Osteocyte (in vitro differentiated cells): ENCODE results near the gene PRKCH. TPM values are rescaled to one million over a fixed set of nuclear protein-coding genes. Genes with fewer than 3 reads are reported as not detected.
A peak's percentile ranks its signal among the peaks of the same experiment; 100 is the strongest.

Source experiments
- DNase-seq: peaks from one replicate; pipeline ENCODE4 v3.0.0; 2021; ENCODE audit warnings: mixed read lengths; ENCODE audit not compliant: unreplicated experiment; ENCODE audit errors: extremely low spot score
- H3K27ac Mint-ChIP-seq: one replicate; pipeline ENCODE4 v1.8.0; 2021; ENCODE audit warnings: mild to moderate bottlenecking, mixed read lengths; ENCODE audit not compliant: unreplicated experiment
- H3K27me3 Mint-ChIP-seq: one replicate; pipeline ENCODE4 v1.8.0; 2021; ENCODE audit warnings: mixed read lengths; ENCODE audit not compliant: unreplicated experiment
- H3K36me3 Mint-ChIP-seq: one replicate; pipeline ENCODE4 v1.8.0; 2021; ENCODE audit warnings: mixed read lengths; ENCODE audit not compliant: unreplicated experiment
- H3K4me1 Mint-ChIP-seq: one replicate; pipeline ENCODE4 v1.8.0; 2021; ENCODE audit warnings: mixed read lengths; ENCODE audit not compliant: unreplicated experiment
- H3K4me3 Mint-ChIP-seq: one replicate; pipeline ENCODE4 v1.8.0; 2021; ENCODE audit warnings: mild to moderate bottlenecking, moderate library complexity, mixed read lengths; ENCODE audit not compliant: unreplicated experiment
- H3K9me3 Mint-ChIP-seq: one replicate; pipeline ENCODE4 v1.8.0; 2021; ENCODE audit warnings: mixed read lengths; ENCODE audit not compliant: unreplicated experiment
- total RNA-seq: library from RNA; stranded (reverse); gene quantifications from 2 replicates; pipeline ENCODE4 v1.2.1, GENCODE V29; 2021
- TF ChIP-seq, protein P1 (sequence below): fragments of 200-600 bp; sonication (generic); IDR thresholded peaks from 2 replicates; pipeline ENCODE4 v1.5.0; 2021; ENCODE audit warnings: antibody characterized with exemption, mild to moderate bottlenecking, moderate library complexity

PRKCH gene
- total RNA-seq, 1 donor from 2014 or later = 10.6 TPM

DNA sequence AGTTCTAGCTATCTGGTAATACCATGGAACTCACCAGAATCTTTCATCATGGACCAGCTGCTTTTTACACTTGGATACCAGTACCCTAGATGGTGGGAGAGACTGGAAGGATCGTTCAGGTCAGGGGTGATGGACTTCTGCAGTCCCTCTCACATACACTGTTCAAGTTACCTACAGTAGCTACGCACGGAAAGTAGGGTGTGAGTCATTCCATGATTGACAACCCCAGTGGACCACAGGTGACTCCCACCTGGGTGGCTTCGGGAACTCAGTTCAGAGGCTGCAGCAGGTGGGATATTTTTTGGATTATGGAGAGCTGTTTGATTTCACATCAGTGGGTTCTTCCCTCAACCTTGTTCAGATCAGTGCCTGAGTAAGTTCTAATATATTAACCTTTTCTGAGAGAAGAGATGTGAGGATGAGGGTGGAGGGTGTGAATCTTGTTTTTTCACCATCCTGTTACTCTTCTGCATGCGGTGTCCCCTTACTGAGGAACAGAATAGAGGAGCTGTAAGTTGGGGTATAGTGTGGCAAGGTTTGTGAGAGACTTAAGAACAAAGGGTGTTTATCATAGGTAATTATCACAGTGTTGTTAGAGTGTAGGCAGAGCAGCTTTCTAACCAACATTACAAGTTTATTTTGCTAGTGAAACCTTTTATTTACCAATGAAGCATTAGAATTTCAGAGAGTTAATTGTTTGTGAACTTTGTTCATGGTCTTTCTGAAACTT, 39.6 kb downstream of the PRKCH start:
- TF ChIP-seq, protein P1, sequence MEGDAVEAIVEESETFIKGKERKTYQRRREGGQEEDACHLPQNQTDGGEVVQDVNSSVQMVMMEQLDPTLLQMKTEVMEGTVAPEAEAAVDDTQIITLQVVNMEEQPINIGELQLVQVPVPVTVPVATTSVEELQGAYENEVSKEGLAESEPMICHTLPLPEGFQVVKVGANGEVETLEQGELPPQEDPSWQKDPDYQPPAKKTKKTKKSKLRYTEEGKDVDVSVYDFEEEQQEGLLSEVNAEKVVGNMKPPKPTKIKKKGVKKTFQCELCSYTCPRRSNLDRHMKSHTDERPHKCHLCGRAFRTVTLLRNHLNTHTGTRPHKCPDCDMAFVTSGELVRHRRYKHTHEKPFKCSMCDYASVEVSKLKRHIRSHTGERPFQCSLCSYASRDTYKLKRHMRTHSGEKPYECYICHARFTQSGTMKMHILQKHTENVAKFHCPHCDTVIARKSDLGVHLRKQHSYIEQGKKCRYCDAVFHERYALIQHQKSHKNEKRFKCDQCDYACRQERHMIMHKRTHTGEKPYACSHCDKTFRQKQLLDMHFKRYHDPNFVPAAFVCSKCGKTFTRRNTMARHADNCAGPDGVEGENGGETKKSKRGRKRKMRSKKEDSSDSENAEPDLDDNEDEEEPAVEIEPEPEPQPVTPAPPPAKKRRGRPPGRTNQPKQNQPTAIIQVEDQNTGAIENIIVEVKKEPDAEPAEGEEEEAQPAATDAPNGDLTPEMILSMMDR = no peak
- Mint-ChIP-seq H3K9me3 (no peaks in the 10 kb centered on the region), H3K27me3 (no peaks in the 10 kb centered on the region), H3K4me1 (peaks cover 5% of the 10 kb centered on the region), H3K36me3 (no peaks in the 10 kb centered on the region), H3K27ac (no peak overlapping the region), H3K4me3 (no peak overlapping the region)
- DNase-seq = no peak

DNA sequence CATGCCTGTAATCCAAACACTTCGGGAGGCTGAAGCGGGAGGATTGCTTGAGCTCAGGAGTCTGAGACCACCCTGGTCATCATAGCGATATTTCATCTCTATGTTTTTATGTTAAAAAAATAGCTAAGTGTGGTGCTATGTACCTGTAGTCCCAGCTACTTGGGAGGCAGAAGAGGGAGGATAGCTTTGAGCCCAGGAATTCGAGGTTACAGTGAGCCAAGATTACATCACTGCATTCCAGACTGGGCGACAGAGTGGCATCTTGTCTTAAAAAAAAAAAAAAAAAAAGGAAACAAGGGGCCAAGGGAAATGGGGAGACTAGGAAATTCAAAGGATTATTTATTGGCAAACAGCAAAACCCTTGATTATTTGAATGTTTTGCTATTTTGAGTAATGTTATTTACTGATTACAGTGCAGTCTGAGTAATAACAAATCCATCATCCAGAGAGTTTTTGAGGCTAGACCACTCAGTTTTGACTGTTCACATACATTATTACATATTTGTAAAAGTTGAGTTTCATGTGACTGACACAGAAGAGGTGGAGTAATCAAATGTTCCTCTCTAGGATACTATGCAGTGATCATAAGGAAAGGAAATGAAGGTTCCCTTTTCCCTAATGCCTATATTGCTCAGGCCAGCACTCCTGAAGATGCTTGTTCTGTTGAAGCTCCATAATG, 40.8 kb downstream of the PRKCH start:
- no peak overlapping the region for H3K4me3 Mint-ChIP-seq
- H3K9me3 Mint-ChIP-seq = no peaks in the 10 kb centered on the region
- no peaks in the 10 kb centered on the region for H3K27me3 Mint-ChIP-seq
- H3K4me1 Mint-ChIP-seq = no peaks in the 10 kb centered on the region
- DNase-seq = no peak
- TF ChIP-seq, protein P1 = no peak
- no peak overlapping the region for H3K27ac Mint-ChIP-seq
- H3K36me3 Mint-ChIP-seq = no peaks in the 10 kb centered on the region

DNA sequence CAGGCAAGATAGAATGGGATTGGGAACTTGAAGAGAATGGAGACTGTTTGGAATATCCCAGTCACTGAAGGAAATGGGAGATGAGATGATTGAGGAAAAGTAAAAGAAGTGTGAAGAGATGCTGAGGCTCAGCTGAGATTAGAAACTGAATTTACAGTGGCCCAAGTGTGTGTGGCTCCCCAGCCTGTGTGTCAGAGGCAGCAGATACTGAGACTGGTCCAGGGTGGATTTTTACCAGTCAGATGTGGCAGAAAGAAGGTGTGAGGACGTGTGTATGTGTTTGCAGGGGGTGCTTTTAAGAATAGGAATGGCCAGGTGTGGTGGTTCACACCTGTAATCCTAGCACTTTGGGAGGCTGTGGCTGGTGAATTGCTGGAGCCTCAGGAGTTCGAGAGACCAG, 42.9 kb downstream of the PRKCH start:
- Mint-ChIP-seq H3K27ac (no peak overlapping the region), H3K27me3 (no peaks in the 10 kb centered on the region), H3K9me3 (no peaks in the 10 kb centered on the region), H3K4me3 (no peak overlapping the region), H3K4me1 (peaks cover 19% of the 10 kb centered on the region), H3K36me3 (no peaks in the 10 kb centered on the region)
- TF ChIP-seq, protein P1 = no peak
- DNase-seq = no peak

DNA sequence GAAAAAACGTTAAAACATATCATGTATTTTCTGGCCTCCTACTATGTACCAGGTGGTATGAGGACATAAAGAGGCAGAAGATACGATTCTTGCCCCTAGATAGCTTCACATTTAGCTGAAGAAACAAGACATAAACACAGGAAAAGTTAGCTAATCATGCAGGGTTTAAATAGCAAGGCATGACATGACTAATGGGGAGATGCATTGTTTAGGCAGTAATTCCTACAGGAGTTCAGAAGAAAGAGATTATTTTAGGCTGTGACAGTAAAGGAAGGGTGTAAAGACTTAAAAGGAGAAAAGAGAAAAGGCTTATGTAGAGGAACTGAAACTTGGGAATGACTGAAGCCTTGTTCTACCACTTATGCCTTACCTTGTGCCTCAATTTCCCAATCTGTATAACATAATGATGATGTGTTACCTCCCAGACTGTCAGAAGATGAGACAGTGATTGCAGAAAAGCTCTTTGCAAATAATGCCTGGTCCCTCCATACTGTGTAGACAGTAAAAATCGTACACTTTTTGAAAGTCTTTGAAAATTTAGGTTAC, 44.4 kb downstream of the PRKCH start:
- no peak for DNase-seq
- TF ChIP-seq, protein P1 = no peak
- no peaks in the 10 kb centered on the region for H3K27me3 Mint-ChIP-seq
- H3K9me3 Mint-ChIP-seq = no peaks in the 10 kb centered on the region
- H3K4me3 Mint-ChIP-seq = no peak overlapping the region
- H3K36me3 Mint-ChIP-seq = no peaks in the 10 kb centered on the region
- H3K4me1 Mint-ChIP-seq = peaks cover 23% of the 10 kb centered on the region
- no peak overlapping the region for H3K27ac Mint-ChIP-seq

DNA sequence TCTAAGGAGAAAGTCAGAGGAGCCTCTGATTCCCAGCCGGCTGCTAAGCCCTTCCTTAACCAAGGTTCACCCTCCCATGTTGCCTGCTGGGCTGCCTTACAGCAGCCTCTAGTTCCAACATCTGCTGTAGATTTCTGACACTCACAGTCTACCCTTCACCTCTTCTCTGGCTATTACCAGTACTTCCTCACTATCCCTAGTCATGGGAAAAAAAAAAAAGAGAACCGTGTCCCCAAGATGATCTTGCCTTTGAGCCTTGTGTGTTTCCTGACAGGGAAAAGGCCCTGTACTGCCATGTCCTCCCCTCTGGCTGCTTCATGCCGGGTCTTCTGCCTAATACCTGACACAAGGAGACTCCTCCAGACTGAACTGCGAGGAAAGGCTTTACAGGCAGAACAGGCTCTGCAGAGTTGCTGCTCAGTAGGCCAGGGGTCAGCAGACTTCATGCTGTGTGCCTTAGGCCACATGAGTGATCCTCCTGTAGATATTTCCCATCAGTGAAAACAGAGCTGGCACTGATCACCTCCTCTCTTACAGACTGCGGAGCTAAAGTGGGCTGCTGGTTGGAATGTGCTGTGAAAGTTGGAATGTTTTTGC, 46.8 kb downstream of the PRKCH start:
- no peak for DNase-seq
- Mint-ChIP-seq H3K36me3 (no peaks in the 10 kb centered on the region), H3K4me3 (peak overlapping the region; percentile 16), H3K4me1 (peaks cover 23% of the 10 kb centered on the region), H3K27me3 (no peaks in the 10 kb centered on the region), H3K9me3 (no peaks in the 10 kb centered on the region), H3K27ac (peak overlapping the region; percentile 87)
- TF ChIP-seq, protein P1 = no peak
